Panc1 (cell line): ENCODE measurements around the gene DGKZ. TPM values are rescaled to one million over a fixed set of nuclear protein-coding genes. Genes with fewer than 3 reads are reported as not detected.

Source experiments
- ATAC-seq: fragments of 200-7000 bp; cut with Tn5 transposase; 2 replicates; pipeline ENCODE4 v1.9.1; 2020; ENCODE audit warnings: mild to moderate bottlenecking, moderate library complexity
- BruUV-seq: library from RNA; stranded (reverse); fragments of 400-500 nt; replicated peaks from 2 replicates; lab custom pipeline; 2021; lab: Mats Ljungman, UMichigan
- CTCF ChIA-PET: fragments of 300-600 bp; sonication (Branson Sonifier 250); formaldehyde crosslinking; loops from one replicate; lab custom pipeline; 2022; ENCODE audit warnings: antibody characterized with exemption; lab: Charles Lee
- POLR2A ChIA-PET: fragments of 300-600 bp; sonication (Branson Sonifier 250); formaldehyde crosslinking; loops from one replicate; lab custom pipeline; 2022; ENCODE audit warnings: antibody characterized with exemption; lab: Charles Lee
- DNase-seq: peaks from one replicate; pipeline ENCODE4 v3.0.0-alpha.2; 2010; ENCODE audit warnings: low read depth, low spot score
- H3K27ac ChIP-seq: 2 replicates; pipeline ENCODE4 v1.5.1; 2011; ENCODE audit warnings: mild to moderate bottlenecking, low read length, inconsistent platforms
- H3K27me3 ChIP-seq: fragments of 200-500 bp; sonication (Bioruptor generic); 2 replicates; pipeline ENCODE4 v1.6.0; 2014; ENCODE audit warnings: low read length, inconsistent platforms; ENCODE audit not compliant: control insufficient read depth, insufficient read depth
- H3K36me3 ChIP-seq: fragments of 200-500 bp; sonication (Bioruptor generic); 2 replicates; pipeline ENCODE4 v1.5.1; 2014; ENCODE audit warnings: inconsistent platforms, mild to moderate bottlenecking, low read length, moderate library complexity; ENCODE audit not compliant: control insufficient read depth, insufficient read depth
- H3K4me1 ChIP-seq: 2 replicates; pipeline ENCODE4 v1.5.1; 2011; ENCODE audit warnings: inconsistent platforms, mild to moderate bottlenecking, low read length, moderate library complexity; ENCODE audit not compliant: control insufficient read depth, insufficient read depth
- H3K4me3 ChIP-seq, 2 experiments: 2 replicates each; pipeline ENCODE4 v1.5.1; 2011 to 2012; ENCODE audit warnings: low read depth in 2 of 2, low read length in 2 of 2, mild to moderate bottlenecking in 2 of 2, inconsistent platforms in 1 of 2, moderate library complexity in 1 of 2
- H3K9me3 ChIP-seq: fragments of 200-500 bp; sonication (Bioruptor generic); 2 replicates; pipeline ENCODE4 v1.5.1; 2014; ENCODE audit warnings: low read depth, mild to moderate bottlenecking, inconsistent platforms, low read length, moderate library complexity; ENCODE audit not compliant: control insufficient read depth, insufficient read depth
- POLR2AphosphoS5 ChIP-seq: IDR thresholded peaks from 2 replicates; pipeline ENCODE4 v1.6.1; 2012; ENCODE audit warnings: mild to moderate bottlenecking, low read depth, low read length, moderate library complexity
- SIN3A ChIP-seq: IDR thresholded peaks from 2 replicates; pipeline ENCODE4 v1.6.1; 2012; ENCODE audit warnings: low read depth, mild to moderate bottlenecking, low read length, moderate library complexity, borderline replicate concordance; ENCODE audit not compliant: insufficient read depth
- TCF7L2 ChIP-seq: IDR thresholded peaks from 2 replicates; pipeline ENCODE4 v1.6.1; 2011; ENCODE audit warnings: mild to moderate bottlenecking, low read depth, low read length, inconsistent platforms
- in situ Hi-C: cut with HindIII; loops from 2 replicates; pipeline ENCODE4 v1.10.0; 2016; ENCODE audit warnings: low sequenced_read_pairs, low pct_unique_long_range_greater_than_20kb
- intact Hi-C: fragments of 100-400 bp; cut with micrococcal nuclease; formaldehyde crosslinking; loops from one replicate; pipeline ENCODE4 v1.10.0; 2022; ENCODE audit not compliant: unreplicated experiment
- total RNA-seq: library from RNA; stranded (reverse); gene quantifications from one replicate; pipeline ENCODE4 v1.2.1, GENCODE V29; 2021; ENCODE audit not compliant: unreplicated experiment
- TF ChIP-seq, protein P1 (sequence below): fragments of 450-650 bp; IDR thresholded peaks from 2 replicates; pipeline ENCODE4 v1.5.1; 2017; ENCODE audit warnings: mild to moderate bottlenecking
- TF ChIP-seq, protein P2 (sequence below), 2 experiments: IDR thresholded peaks; 2 replicates each; pipeline ENCODE4 v1.6.1; 2011 to 2012; ENCODE audit warnings: low read depth in 2 of 2, control low read depth in 1 of 2, low read length in 1 of 2, mild to moderate bottlenecking in 1 of 2, moderate library complexity in 1 of 2; ENCODE audit not compliant: insufficient read depth in 1 of 2

The DGKZ gene
- total RNA-seq, 1 experiment from 2014 or later = 104 TPM

DNA sequence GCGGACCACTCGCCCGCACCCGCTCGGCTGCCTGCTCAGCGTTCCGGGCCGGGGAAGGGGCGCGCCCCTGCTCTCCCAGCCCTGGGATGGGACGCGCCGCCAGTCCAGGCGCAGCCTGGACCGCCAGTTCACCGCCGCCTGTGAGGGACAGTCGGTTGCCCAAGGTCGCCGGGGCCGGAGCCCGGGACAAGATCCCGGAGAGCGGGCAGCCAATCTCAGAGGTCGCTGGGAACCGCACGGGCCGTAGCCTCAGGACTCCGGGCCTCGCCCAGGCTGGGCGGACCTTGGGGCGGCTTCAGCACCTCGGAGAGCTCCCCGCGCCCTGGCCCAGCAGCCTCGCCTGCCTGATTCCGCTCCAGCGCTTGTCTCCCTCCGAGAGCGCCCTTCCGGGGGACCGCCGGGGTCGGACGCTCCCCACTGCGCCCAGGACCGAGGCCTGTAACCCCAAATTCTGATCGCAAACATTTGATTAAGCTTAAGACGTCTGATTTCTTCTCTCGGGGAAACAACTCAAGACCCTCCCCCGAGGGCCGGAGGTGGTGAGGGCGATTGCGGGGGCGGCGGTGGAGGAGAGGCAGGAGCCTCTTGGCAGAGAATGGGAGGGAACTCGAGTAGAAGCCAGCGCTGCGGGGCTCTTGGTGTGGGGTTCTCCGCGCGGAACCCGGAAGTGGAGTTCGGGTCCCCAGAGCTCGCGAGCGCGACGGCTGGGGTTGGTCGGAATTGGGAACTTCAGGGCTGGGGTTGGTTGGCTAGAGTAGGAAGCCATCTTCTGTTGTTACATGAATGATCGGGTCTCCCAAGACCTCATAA is 45.4 kb downstream of the DGKZ start:
- Histone ChIP-seq H3K27ac (no peak overlapping the region), H3K9me3 (no peaks in the 10 kb centered on the region), H3K36me3 (no peaks in the 10 kb centered on the region), H3K27me3 (peaks cover 3% of the 10 kb centered on the region; the same call in 1 of the 2 replicates), H3K4me1 (peaks cover 17% of the 10 kb centered on the region), H3K4me3 (peak overlapping the region; percentile 49 to 50)
- DNase-seq (no peak), ATAC-seq (peak; percentile 68)
- POLR2A ChIA-PET = no interaction called here
- in situ Hi-C loops = no loop called here
- CTCF ChIA-PET = interaction anchor here (0.5 to 1.4 kb wide), 8 partner anchors 9 to 477 kb away, joined by 3 to 7 read pairs (median 4); partner anchors contain the start of genes ATG13 and HARBI1
- TF ChIP-seq TCF7L2 (0 out of 2 replicates have a peak, but pooled peaks have one; percentile 19), SIN3A (peak; percentile 85; the same call in 1 of the 2 replicates), POLR2AphosphoS5 (0 out of 2 replicates have a peak, but pooled peaks have one; percentile 22)
- TF ChIP-seq, protein P1, sequence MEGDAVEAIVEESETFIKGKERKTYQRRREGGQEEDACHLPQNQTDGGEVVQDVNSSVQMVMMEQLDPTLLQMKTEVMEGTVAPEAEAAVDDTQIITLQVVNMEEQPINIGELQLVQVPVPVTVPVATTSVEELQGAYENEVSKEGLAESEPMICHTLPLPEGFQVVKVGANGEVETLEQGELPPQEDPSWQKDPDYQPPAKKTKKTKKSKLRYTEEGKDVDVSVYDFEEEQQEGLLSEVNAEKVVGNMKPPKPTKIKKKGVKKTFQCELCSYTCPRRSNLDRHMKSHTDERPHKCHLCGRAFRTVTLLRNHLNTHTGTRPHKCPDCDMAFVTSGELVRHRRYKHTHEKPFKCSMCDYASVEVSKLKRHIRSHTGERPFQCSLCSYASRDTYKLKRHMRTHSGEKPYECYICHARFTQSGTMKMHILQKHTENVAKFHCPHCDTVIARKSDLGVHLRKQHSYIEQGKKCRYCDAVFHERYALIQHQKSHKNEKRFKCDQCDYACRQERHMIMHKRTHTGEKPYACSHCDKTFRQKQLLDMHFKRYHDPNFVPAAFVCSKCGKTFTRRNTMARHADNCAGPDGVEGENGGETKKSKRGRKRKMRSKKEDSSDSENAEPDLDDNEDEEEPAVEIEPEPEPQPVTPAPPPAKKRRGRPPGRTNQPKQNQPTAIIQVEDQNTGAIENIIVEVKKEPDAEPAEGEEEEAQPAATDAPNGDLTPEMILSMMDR = no peak
- TF ChIP-seq, protein P2, sequence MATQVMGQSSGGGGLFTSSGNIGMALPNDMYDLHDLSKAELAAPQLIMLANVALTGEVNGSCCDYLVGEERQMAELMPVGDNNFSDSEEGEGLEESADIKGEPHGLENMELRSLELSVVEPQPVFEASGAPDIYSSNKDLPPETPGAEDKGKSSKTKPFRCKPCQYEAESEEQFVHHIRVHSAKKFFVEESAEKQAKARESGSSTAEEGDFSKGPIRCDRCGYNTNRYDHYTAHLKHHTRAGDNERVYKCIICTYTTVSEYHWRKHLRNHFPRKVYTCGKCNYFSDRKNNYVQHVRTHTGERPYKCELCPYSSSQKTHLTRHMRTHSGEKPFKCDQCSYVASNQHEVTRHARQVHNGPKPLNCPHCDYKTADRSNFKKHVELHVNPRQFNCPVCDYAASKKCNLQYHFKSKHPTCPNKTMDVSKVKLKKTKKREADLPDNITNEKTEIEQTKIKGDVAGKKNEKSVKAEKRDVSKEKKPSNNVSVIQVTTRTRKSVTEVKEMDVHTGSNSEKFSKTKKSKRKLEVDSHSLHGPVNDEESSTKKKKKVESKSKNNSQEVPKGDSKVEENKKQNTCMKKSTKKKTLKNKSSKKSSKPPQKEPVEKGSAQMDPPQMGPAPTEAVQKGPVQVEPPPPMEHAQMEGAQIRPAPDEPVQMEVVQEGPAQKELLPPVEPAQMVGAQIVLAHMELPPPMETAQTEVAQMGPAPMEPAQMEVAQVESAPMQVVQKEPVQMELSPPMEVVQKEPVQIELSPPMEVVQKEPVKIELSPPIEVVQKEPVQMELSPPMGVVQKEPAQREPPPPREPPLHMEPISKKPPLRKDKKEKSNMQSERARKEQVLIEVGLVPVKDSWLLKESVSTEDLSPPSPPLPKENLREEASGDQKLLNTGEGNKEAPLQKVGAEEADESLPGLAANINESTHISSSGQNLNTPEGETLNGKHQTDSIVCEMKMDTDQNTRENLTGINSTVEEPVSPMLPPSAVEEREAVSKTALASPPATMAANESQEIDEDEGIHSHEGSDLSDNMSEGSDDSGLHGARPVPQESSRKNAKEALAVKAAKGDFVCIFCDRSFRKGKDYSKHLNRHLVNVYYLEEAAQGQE (IDR thresholded peaks at IDR 0.05; ENCODE audit: insufficient read depth in 1 of 2, low read depth in 2 of 2, low read length in 1 of 2) = peak; percentile 99
- BruUV-seq = no TSS peak
- intact Hi-C loops = no loop called here

DNA sequence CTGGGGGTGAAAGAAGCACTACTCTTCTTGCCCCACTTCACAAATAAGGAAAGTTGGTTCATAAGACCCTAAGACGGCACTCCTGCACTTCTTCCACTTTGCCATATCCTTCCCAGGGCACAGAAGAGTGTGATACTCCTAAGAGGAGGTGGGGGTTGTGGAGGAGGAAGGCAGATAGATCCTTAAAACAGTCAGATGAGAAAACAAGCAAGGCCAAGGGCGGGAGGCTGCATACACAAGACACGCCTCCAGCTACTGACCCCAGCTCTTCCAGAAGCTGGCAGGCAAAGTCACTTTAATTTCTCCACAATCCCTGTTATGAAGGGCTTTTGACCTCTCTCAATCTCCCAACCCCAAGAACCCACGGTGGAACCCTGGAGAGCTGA is 46.0 kb downstream of the DGKZ start:
- Histone ChIP-seq H3K36me3 (no peaks in the 10 kb centered on the region), H3K27ac (no peak overlapping the region), H3K27me3 (peaks cover 3% of the 10 kb centered on the region; the same call in 1 of the 2 replicates), H3K4me1 (peaks cover 16% of the 10 kb centered on the region), H3K9me3 (no peaks in the 10 kb centered on the region), H3K4me3 (no peak overlapping the region; a peak in 1 of 4 replicates)
- no peak for ATAC-seq
- intact Hi-C loops (no loop called here), in situ Hi-C loops (no loop called here)
- no TSS peak for BruUV-seq
- TF ChIP-seq POLR2AphosphoS5 (no peak), SIN3A (no peak), TCF7L2 (no peak)
- TF ChIP-seq, protein P1 = no peak
- TF ChIP-seq, protein P2 (IDR thresholded peaks at IDR 0.05; ENCODE audit: insufficient read depth in 1 of 2, low read depth in 2 of 2, low read length in 1 of 2) = no peak
- DNase-seq = no peak
- ChIA-PET POLR2A (no interaction called here), CTCF (interaction anchor here (0.5 to 1.4 kb wide), 2 partner anchors 10 to 97 kb away, joined by 3 to 4 read pairs; no protein-coding TSS in a partner anchor)
